Lower leg skin (tissue), 4 donors: ENCODE measurements around the gene GRM5. TPM values are rescaled to one million over a fixed set of nuclear protein-coding genes. Genes with fewer than 3 reads are reported as not detected.

Experiments used
- DNase-seq, 2 donors: peaks; one replicate each; pipeline ENCODE4 v3.0.0-alpha.2; 2019; ENCODE audit warnings: low spot score in 2 of 2
- H3K4me3 ChIP-seq: fragments of 200-600 bp; sonication (generic); 2 replicates; pipeline ENCODE4 v1.5.1; 2017; ENCODE audit warnings: mild to moderate bottlenecking, low read depth; ENCODE audit not compliant: poor library complexity, severe bottlenecking
- POLR2A ChIP-seq, 2 donors: fragments of 450-650 bp; IDR thresholded peaks; one replicate each; pipeline ENCODE4 v1.6.1; 2016 to 2017; ENCODE audit warnings: antibody characterized with exemption in 2 of 2, mild to moderate bottlenecking in 1 of 2, moderate library complexity in 1 of 2
- WGBS, 2 donors: methylation state at CpG; one replicate each; pipeline ENCODE4 v1.1.5; 2018; 5-methylcytosine and 5-hydroxymethylcytosine counted together
- intact Hi-C: fragments of 100-400 bp; cut with DNase I; formaldehyde crosslinking; loops from one replicate; pipeline ENCODE4 v1.15.0; 2023; ENCODE audit warnings: low total_unique reads
- total RNA-seq, 4 donors: library from RNA; depleted of rRNA; stranded (reverse); fragments of >200 nt; gene quantifications; one replicate each; pipeline ENCODE4 v1.1.0, GENCODE V29; 2016
- TF ChIP-seq, protein P1 (sequence below), 3 donors: fragments of 450-650 bp; IDR thresholded peaks; one replicate each; pipeline ENCODE4 v1.5.1; 2016; ENCODE audit warnings: antibody characterized with exemption in 3 of 3, mild to moderate bottlenecking in 3 of 3, moderate library complexity in 2 of 3

The GRM5 gene
- total RNA-seq, 4 donors from 2014 or later, result not detected

GRCh38 chr11:88790182-88790581 is 275.6 kb downstream of the GRM5 start:
- no peak for TF ChIP-seq POLR2A (IDR thresholded peaks at IDR 0.05)
- TF ChIP-seq, protein P1, sequence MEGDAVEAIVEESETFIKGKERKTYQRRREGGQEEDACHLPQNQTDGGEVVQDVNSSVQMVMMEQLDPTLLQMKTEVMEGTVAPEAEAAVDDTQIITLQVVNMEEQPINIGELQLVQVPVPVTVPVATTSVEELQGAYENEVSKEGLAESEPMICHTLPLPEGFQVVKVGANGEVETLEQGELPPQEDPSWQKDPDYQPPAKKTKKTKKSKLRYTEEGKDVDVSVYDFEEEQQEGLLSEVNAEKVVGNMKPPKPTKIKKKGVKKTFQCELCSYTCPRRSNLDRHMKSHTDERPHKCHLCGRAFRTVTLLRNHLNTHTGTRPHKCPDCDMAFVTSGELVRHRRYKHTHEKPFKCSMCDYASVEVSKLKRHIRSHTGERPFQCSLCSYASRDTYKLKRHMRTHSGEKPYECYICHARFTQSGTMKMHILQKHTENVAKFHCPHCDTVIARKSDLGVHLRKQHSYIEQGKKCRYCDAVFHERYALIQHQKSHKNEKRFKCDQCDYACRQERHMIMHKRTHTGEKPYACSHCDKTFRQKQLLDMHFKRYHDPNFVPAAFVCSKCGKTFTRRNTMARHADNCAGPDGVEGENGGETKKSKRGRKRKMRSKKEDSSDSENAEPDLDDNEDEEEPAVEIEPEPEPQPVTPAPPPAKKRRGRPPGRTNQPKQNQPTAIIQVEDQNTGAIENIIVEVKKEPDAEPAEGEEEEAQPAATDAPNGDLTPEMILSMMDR (IDR thresholded peaks at IDR 0.05), result no peak
- no peak for DNase-seq
- intact Hi-C loops, result no loop called here
- no peak overlapping the region for H3K4me3 ChIP-seq

GRCh38 chr11:88779577-88779976 is 286.2 kb downstream of the GRM5 start:
- TF ChIP-seq, protein P1 (IDR thresholded peaks at IDR 0.05), result no peak
- no peak for TF ChIP-seq POLR2A (IDR thresholded peaks at IDR 0.05)
- DNase-seq, result no peak
- intact Hi-C loops, result no loop called here
- no peak overlapping the region for H3K4me3 ChIP-seq
- WGBS, 2 donors, result 69 to 73% methylated on average over 4 of the region's 4 CpGs

DNA sequence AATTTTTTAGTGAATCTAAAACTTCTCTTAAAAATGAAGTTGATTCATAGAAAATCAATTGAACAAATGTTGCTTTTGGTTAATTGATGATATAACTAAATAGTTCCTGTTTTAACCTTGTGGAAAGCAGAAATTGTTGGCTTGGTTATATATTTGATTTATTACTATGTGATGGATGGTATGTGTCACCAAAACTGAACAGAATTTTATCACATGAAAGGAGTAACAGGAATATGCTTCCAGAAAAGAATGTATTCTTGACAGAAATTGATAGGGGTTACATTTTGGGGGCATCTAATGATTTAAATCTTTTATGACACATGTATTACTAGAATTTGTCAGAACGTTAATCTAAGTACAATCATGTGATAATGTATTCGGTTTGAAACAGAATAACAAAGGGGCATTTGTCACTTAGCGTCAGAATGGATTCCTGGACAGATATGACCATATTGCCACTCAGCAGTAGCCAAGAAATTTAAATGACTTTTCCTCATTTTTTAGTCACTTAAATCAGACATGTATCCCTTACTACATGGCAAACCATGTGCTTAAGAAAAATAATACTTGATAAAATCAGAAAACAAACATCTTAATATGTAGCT is 295.2 kb downstream of the GRM5 start:
- TF ChIP-seq, protein P1 (IDR thresholded peaks at IDR 0.05), result no peak
- no peak for TF ChIP-seq POLR2A (IDR thresholded peaks at IDR 0.05)
- 33 to 47% methylated on average over 3 of the region's 3 CpGs for WGBS, 2 donors
- no peak overlapping the region for H3K4me3 ChIP-seq
- no peak for DNase-seq
- intact Hi-C loops, result no loop called here

DNA sequence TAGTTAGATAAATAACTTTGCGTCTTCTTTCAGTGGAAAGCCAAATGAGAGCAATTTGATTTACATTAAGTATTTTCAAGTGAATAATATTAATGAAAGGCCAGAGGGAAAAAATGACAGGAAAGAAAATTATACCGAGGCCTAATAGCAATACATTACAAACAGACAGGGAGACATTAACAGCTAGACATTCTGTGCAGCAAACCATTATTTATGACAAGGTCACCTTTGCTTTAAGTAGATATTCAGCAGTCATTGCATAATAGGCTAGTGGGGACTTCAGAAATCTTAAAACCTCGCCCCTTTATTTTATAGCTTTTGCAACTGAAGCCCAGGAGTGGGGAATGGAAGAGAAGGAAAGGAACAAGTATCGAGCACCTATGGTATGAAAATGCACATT is 321.6 kb downstream of the GRM5 start:
- 71 to 79% methylated on average over 4 of the region's 4 CpGs for WGBS, 2 donors
- intact Hi-C loops, result no loop called here

DNA sequence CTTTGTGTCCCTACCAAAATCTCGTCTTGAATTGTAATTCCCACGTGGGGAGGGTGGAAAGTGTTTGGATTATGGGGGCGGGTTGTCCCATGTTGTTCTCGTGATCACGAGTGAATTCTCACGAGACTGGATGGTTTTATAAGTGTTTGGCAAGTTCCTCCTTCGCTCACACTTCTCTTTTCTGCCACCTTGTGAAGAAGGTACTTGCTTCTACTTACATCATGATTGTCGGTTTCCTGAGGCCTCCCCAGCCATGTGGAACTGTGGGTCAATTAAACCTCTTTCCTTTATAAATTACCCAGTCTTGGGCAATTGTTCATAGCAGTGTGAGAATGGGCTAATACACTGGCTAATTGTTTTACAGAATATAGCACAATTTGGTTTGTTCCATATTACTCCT is 326.3 kb downstream of the GRM5 start:
- DNase-seq, result no peak
- intact Hi-C loops, result no loop called here
- no peak overlapping the region for H3K4me3 ChIP-seq
- TF ChIP-seq POLR2A (IDR thresholded peaks at IDR 0.05), result no peak
- TF ChIP-seq, protein P1 (IDR thresholded peaks at IDR 0.05), result no peak
- 73 to 75% methylated on average over 8 of the region's 8 CpGs for WGBS, 2 donors

More for the DNA sequence above, 321.6 kb downstream of the GRM5 start:
- DNase-seq, result no peak
- TF ChIP-seq POLR2A (IDR thresholded peaks at IDR 0.05), result no peak
- TF ChIP-seq, protein P1 (IDR thresholded peaks at IDR 0.05), result no peak
- no peak overlapping the region for H3K4me3 ChIP-seq

- intact Hi-C loops, result no loop called here
- TF ChIP-seq POLR2A (IDR thresholded peaks at IDR 0.05), result no peak
- TF ChIP-seq, protein P1 (IDR thresholded peaks at IDR 0.05), result no peak
- WGBS, 2 donors, result 23 to 38% methylated on average over 1 of the region's 1 CpG
- no peak for DNase-seq
- no peak overlapping the region for H3K4me3 ChIP-seq
Measured at GRCh38 chr11:88709567-88709966, 356.2 kb downstream of the GRM5 start.
